Endodermal cell (in vitro differentiated cells): ENCODE measurements around the gene SLCO2A1. TPM values are rescaled to one million over a fixed set of nuclear protein-coding genes. Genes with fewer than 3 reads are reported as not detected.

ENCODE experiments used
- DNase-seq: peaks from one replicate; pipeline ENCODE4 v3.0.0-alpha.2; 2017
- H3K27ac ChIP-seq: 2 replicates; pipeline ENCODE4 v1.5.1; 2013; ENCODE audit warnings: mild to moderate bottlenecking, low read depth, low read length, moderate library complexity
- H3K27me3 ChIP-seq: 2 replicates; pipeline ENCODE4 v1.6.1; 2013; ENCODE audit warnings: mild to moderate bottlenecking, low read length, moderate library complexity; ENCODE audit not compliant: insufficient read depth, control insufficient read depth, poor library complexity, severe bottlenecking
- H3K36me3 ChIP-seq: 2 replicates; pipeline ENCODE4 v1.7.0; 2013; ENCODE audit warnings: mild to moderate bottlenecking, low read length, moderate library complexity; ENCODE audit not compliant: control insufficient read depth, insufficient read depth
- H3K4me1 ChIP-seq: one replicate; pipeline ENCODE4 v1.7.0; 2013; ENCODE audit warnings: low read length; ENCODE audit not compliant: control insufficient read depth, insufficient read depth
- H3K4me3 ChIP-seq: 2 replicates; pipeline ENCODE4 v1.5.1; 2013; ENCODE audit warnings: mild to moderate bottlenecking, low read length, moderate library complexity
- H3K9ac ChIP-seq: 2 replicates; pipeline ENCODE4 v1.6.1; 2013; ENCODE audit warnings: mild to moderate bottlenecking, low read length, moderate library complexity; ENCODE audit not compliant: poor library complexity, severe bottlenecking; ENCODE audit errors: extremely low read depth
- H3K9me3 ChIP-seq: 2 replicates; pipeline ENCODE4 v1.6.1; 2013; ENCODE audit warnings: mild to moderate bottlenecking, low read length, moderate library complexity; ENCODE audit not compliant: control insufficient read depth
- H3K27ac Mint-ChIP-seq: 2 replicates; pipeline ENCODE4 v1.8.0; 2020; ENCODE audit warnings: mixed read lengths
- H3K27me3 Mint-ChIP-seq: 2 replicates; pipeline ENCODE4 v1.8.0; 2021; ENCODE audit warnings: mild to moderate bottlenecking, mixed read lengths; ENCODE audit not compliant: insufficient read depth
- H3K36me3 Mint-ChIP-seq: 2 replicates; pipeline ENCODE4 v1.8.0; 2020; ENCODE audit warnings: low read depth, mixed read lengths
- H3K4me1 Mint-ChIP-seq: 2 replicates; pipeline ENCODE4 v1.8.0; 2020; ENCODE audit warnings: mixed read lengths
- H3K4me3 Mint-ChIP-seq: 2 replicates; pipeline ENCODE4 v1.8.0; 2020; ENCODE audit warnings: mild to moderate bottlenecking, moderate library complexity, mixed read lengths
- H3K9me3 Mint-ChIP-seq: 2 replicates; pipeline ENCODE4 v1.8.0; 2020; ENCODE audit warnings: mild to moderate bottlenecking, mixed read lengths
- whole genome bisulfite sequencing, 2 experiments: methylation state at CpG; one replicate each; pipeline versions ENCODE4 v1.1.5 to v1.1.7; 2013; ENCODE audit warnings: missing lambda C conversion rate in 2 of 2, mixed read lengths in 1 of 2; ENCODE audit not compliant: insufficient coverage in 1 of 2, insufficient read length in 1 of 2; 5-methylcytosine and 5-hydroxymethylcytosine counted together
- total RNA-seq, 2 donors: library from RNA; stranded (reverse); fragmentation: NEBNext Ultra II Directional in 1 of 2; extraction: Animal tissue kit (Norgen Biotek cat#: 25700) in 1 of 2; gene quantifications; 2 replicates in 1 of 2; 3 replicates in 1 of 2; pipeline ENCODE4 v1.2.1, GENCODE V29; 2021
- TF ChIP-seq, protein P1 (sequence below): fragments of 200-600 bp; sonication (generic); conservative IDR thresholded peaks from 2 replicates; pipeline ENCODE4 v1.5.0; 2021; ENCODE audit warnings: antibody characterized with exemption, mild to moderate bottlenecking

Gene SLCO2A1
- total RNA-seq, 2 donors from 2014 or later: 126 to 134 TPM

DNA sequence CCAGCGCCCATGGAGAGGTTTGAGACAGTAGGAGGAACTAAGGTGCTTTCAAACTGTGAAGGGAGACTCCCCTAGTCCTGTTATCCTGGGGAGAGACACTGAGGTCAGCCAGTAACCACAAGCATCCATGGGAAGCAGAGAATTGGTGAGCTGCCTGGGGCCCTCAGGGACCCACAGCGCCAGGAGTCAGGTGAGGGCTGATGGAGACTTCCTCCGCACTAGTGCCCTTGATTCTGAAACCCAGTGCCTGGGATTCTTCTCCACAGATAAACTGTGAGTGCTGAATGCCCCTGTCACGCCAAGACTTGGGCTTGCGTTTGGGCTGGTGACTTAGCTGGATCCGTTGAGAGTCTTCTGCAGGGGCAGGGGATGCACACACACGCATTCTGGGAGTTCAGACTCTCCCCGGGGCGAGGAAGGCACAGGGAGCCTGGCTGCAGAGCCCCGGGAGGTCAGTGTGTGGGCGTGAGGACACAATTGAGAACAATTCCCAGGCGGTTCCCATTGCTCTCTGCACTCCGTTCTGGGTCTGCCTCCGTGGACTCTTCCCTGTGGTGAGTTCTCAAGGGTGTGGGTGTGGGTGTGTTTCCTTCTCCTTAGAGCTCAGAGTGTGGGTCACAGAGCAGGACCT lies 37.9 kb upstream of the SLCO2A1 start:
- Histone ChIP-seq H3K9me3 (no peaks in the 10 kb centered on the region), H3K27me3 (no peaks in the 10 kb centered on the region), H3K9ac (no peak overlapping the region), H3K4me1 (no peaks in the 10 kb centered on the region), H3K36me3 (no peaks in the 10 kb centered on the region), H3K27ac (no peak overlapping the region), H3K4me3 (no peak overlapping the region)
- DNase-seq: peak; percentile 41
- TF ChIP-seq, protein P1, sequence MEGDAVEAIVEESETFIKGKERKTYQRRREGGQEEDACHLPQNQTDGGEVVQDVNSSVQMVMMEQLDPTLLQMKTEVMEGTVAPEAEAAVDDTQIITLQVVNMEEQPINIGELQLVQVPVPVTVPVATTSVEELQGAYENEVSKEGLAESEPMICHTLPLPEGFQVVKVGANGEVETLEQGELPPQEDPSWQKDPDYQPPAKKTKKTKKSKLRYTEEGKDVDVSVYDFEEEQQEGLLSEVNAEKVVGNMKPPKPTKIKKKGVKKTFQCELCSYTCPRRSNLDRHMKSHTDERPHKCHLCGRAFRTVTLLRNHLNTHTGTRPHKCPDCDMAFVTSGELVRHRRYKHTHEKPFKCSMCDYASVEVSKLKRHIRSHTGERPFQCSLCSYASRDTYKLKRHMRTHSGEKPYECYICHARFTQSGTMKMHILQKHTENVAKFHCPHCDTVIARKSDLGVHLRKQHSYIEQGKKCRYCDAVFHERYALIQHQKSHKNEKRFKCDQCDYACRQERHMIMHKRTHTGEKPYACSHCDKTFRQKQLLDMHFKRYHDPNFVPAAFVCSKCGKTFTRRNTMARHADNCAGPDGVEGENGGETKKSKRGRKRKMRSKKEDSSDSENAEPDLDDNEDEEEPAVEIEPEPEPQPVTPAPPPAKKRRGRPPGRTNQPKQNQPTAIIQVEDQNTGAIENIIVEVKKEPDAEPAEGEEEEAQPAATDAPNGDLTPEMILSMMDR: no peak
- no peak overlapping the region for H3K4me3 Mint-ChIP-seq
- H3K9me3 Mint-ChIP-seq: peaks cover 1% of the 10 kb centered on the region
- H3K36me3 Mint-ChIP-seq: no peaks in the 10 kb centered on the region
- whole genome bisulfite sequencing, 2 experiments: 89 to 92% methylated on average over 7 to 14 of the region's 14 CpGs
- peaks cover 6% of the 10 kb centered on the region for H3K27me3 Mint-ChIP-seq
- H3K4me1 Mint-ChIP-seq: no peaks in the 10 kb centered on the region
- H3K27ac Mint-ChIP-seq: no peak overlapping the region

DNA sequence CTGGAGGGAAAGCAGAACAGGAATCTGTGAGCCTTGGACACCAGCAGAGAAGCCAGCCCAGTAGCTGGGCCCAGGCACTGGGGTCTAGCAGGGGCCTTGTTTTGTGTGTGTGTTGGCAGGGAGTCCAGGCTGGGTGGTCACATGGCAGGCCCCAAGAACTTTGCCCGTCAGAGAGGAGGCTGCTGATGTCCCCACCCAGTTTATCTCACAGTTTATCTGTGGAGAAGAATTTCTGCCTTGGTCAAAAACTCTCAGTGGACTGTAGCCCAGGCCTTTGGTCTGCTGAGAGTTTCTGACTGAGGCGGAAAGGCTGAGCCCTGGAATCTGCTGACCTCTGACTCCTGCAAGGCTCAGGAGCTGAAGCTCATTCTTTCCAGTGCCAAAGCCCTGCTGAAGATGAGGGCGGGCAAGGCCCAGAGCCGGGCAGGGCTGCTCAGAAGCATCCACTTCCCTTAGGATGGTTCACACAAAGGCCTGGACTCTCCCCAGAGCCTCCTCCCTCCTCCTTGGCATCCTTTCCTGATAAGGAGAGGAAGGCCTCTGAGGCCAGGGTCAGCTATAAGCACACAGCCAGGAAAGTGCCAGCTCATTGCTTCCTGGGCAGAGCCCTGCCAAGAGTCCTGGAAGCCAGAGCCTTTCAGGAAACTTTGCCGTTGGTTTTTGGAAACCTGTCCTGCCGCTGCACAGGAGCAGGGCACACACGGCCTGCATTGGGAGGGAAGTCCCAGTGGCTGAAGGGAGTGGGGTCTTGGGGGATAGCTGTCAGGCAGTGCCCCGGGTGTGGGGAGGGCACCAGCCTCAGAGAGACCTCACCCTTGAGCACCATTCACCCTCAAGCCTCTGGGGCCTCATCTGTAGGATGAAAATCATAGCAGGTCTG lies 37.2 kb upstream of the SLCO2A1 start:
- no peaks in the 10 kb centered on the region for H3K9me3 ChIP-seq
- H3K9ac ChIP-seq: no peak overlapping the region
- no peaks in the 10 kb centered on the region for H3K36me3 ChIP-seq
- no peaks in the 10 kb centered on the region for H3K36me3 Mint-ChIP-seq
- H3K4me1 ChIP-seq: no peaks in the 10 kb centered on the region
- peaks cover 1% of the 10 kb centered on the region for H3K9me3 Mint-ChIP-seq
- no peaks in the 10 kb centered on the region for H3K4me1 Mint-ChIP-seq
- H3K27me3 Mint-ChIP-seq: peaks cover 12% of the 10 kb centered on the region
- TF ChIP-seq, protein P1: no peak
- peak; percentile 36 for DNase-seq
- 88 to 93% methylated on average over 5 to 8 of the region's 8 CpGs for WGBS, 2 experiments
- no peak overlapping the region for H3K4me3 Mint-ChIP-seq
- no peak overlapping the region for H3K27ac ChIP-seq
- H3K4me3 ChIP-seq: no peak overlapping the region
- H3K27me3 ChIP-seq: no peaks in the 10 kb centered on the region
- H3K27ac Mint-ChIP-seq: no peak overlapping the region

DNA sequence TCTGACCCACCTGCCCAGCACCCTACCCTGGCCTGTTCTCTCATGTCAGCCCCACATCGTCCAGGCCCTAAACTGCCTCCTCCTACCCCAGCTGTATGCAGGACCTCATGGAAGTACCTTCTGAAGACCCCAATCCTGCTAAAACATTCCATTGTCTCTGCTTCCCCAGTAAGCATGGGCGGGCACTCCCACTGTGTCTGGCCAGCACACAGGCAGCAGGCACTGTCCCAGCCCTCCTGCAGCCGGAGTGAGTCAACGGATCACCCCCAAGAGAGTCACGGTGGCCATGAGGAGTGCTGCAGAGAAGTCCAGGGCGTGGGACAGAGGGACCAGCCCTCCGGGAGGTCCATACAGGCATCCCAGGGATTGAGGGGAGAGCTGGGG lies 36.4 kb upstream of the SLCO2A1 start:
- Histone ChIP-seq H3K27ac (no peak overlapping the region), H3K9ac (no peak overlapping the region), H3K4me3 (no peak overlapping the region), H3K36me3 (no peaks in the 10 kb centered on the region), H3K9me3 (no peaks in the 10 kb centered on the region), H3K27me3 (no peaks in the 10 kb centered on the region), H3K4me1 (no peaks in the 10 kb centered on the region)
- Mint-ChIP-seq H3K27me3 (peaks cover 13% of the 10 kb centered on the region), H3K4me3 (no peak overlapping the region), H3K27ac (peak overlapping the region; percentile 18), H3K9me3 (peaks cover 1% of the 10 kb centered on the region), H3K4me1 (no peaks in the 10 kb centered on the region), H3K36me3 (no peaks in the 10 kb centered on the region)
- 84 to 86% methylated on average over 6 to 7 of the region's 7 CpGs for WGBS, 2 experiments
- no peak for DNase-seq
- TF ChIP-seq, protein P1: no peak
